ENCODE measurements around the gene FANCI.

DNA sequence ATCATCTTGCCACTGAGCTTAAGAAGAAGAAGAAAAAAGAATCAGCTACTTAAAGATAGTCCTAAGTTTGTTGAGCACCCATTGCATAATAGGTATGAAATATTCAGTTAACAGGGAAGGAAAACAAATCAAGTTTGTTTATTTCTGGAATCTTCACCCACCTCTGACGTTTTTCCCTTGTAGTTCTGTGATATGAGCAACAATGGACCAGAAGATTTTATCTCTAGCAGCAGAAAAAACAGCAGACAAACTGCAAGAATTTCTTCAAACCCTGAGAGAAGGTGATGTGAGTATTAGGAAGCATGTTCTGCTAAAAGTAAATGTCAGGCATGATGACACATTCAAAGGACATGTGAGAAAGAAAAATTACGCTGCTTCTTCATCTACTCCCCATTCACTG is 3.7 kb downstream of the FANCI start:
- TF ChIP-seq, protein P1, sequence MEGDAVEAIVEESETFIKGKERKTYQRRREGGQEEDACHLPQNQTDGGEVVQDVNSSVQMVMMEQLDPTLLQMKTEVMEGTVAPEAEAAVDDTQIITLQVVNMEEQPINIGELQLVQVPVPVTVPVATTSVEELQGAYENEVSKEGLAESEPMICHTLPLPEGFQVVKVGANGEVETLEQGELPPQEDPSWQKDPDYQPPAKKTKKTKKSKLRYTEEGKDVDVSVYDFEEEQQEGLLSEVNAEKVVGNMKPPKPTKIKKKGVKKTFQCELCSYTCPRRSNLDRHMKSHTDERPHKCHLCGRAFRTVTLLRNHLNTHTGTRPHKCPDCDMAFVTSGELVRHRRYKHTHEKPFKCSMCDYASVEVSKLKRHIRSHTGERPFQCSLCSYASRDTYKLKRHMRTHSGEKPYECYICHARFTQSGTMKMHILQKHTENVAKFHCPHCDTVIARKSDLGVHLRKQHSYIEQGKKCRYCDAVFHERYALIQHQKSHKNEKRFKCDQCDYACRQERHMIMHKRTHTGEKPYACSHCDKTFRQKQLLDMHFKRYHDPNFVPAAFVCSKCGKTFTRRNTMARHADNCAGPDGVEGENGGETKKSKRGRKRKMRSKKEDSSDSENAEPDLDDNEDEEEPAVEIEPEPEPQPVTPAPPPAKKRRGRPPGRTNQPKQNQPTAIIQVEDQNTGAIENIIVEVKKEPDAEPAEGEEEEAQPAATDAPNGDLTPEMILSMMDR (IDR thresholded peaks at IDR 0.05) = no peak
- no peak for TF ChIP-seq POLR2A (IDR thresholded peaks at IDR 0.05)
